VCaP (cell line): ENCODE results near the gene PCGF2.

Experiments
- H3K27ac ChIP-seq: fragments of 450-650 bp; 2 replicates; pipeline ENCODE4 v1.5.1; 2017
- CTCF ChIP-seq: fragments of 450-650 bp; conservative IDR thresholded peaks from 2 replicates; pipeline ENCODE4 v1.5.1; 2017; ENCODE audit warnings: mild to moderate bottlenecking, moderate library complexity

Gene PCGF2

GRCh38 chr17:38702166-38702915, 45.8 kb downstream of the PCGF2 start:
- peak overlapping the region; percentile 94 for H3K27ac ChIP-seq
- TF ChIP-seq CTCF, result no peak

GRCh38 chr17:38701504-38702165, 46.5 kb downstream of the PCGF2 start:
- H3K27ac ChIP-seq, result peak overlapping the region; percentile 94
- TF ChIP-seq CTCF, result no peak

- H3K27ac ChIP-seq, result no peak overlapping the region
- TF ChIP-seq CTCF, result no peak
Measured at GRCh38 chr17:38698760-38699159, 49.4 kb downstream of the PCGF2 start.

- no peak for TF ChIP-seq CTCF
- H3K27ac ChIP-seq, result no peak overlapping the region
Measured at GRCh38 chr17:38697061-38697820, 50.9 kb downstream of the PCGF2 start.

GRCh38 chr17:38693700-38694329, 54.3 kb downstream of the PCGF2 start:
- TF ChIP-seq CTCF, result no peak
- peak overlapping the region; percentile 57 for H3K27ac ChIP-seq

- H3K27ac ChIP-seq, result no peak overlapping the region
- no peak for TF ChIP-seq CTCF
Measured at GRCh38 chr17:38691154-38691553, 57.0 kb downstream of the PCGF2 start.

GRCh38 chr17:38690386-38690785, 57.8 kb downstream of the PCGF2 start:
- no peak overlapping the region for H3K27ac ChIP-seq
- TF ChIP-seq CTCF, result no peak
